ENCODE data around the gene SNED1.

DNA sequence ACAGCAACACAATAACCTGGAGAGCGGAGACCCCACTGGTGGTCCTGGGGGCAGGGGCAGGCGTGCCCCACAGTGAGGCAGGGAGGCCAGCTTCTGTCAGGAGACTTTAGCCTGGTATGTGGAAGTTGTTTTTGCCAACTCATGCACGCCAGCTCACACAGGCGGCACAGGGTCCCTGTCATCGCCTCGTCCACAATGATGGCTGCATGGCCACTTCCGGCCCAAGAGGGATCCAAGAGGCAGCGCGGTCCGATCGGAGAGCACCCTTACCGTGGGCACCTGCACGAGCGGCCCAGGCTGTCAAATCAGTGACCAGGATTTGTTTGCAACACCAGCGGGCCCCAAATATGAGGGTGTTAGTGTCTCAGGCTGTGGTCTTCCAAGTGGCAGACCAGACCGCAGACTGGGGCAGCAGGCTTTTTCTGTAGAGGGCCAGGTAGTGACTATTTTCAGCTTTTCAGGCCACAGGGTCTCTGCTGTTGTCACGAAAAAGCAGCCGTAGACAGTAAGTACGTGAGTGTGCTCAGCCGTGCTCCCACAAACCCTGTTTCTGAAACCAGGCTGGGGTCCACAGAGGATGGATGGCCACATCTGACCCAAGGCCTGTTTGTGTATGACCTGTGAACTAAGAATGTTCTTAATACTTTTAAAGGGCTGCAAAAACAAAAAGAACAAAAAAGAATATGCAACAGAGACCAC lies 21.2 kb downstream of the SNED1 start:
- TF ChIP-seq, protein P1, sequence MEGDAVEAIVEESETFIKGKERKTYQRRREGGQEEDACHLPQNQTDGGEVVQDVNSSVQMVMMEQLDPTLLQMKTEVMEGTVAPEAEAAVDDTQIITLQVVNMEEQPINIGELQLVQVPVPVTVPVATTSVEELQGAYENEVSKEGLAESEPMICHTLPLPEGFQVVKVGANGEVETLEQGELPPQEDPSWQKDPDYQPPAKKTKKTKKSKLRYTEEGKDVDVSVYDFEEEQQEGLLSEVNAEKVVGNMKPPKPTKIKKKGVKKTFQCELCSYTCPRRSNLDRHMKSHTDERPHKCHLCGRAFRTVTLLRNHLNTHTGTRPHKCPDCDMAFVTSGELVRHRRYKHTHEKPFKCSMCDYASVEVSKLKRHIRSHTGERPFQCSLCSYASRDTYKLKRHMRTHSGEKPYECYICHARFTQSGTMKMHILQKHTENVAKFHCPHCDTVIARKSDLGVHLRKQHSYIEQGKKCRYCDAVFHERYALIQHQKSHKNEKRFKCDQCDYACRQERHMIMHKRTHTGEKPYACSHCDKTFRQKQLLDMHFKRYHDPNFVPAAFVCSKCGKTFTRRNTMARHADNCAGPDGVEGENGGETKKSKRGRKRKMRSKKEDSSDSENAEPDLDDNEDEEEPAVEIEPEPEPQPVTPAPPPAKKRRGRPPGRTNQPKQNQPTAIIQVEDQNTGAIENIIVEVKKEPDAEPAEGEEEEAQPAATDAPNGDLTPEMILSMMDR (IDR thresholded peaks at IDR 0.05), result no peak
- no peak for TF ChIP-seq EP300 (IDR thresholded peaks at IDR 0.05)
- TF ChIP-seq POLR2A (IDR thresholded peaks at IDR 0.05), result no peak
